Panc1 (cell line): Measurements from ENCODE around the gene FOXO1. TPM values are rescaled to one million over a fixed set of nuclear protein-coding genes. Genes with fewer than 3 reads are reported as not detected.

Source experiments
- ATAC-seq: fragments of 200-7000 bp; cut with Tn5 transposase; 2 replicates; pipeline ENCODE4 v1.9.1; 2020; ENCODE audit warnings: mild to moderate bottlenecking, moderate library complexity
- BruUV-seq: library from RNA; stranded (reverse); fragments of 400-500 nt; replicated peaks from 2 replicates; lab custom pipeline; 2021; lab: Mats Ljungman, UMichigan
- CTCF ChIA-PET: fragments of 300-600 bp; sonication (Branson Sonifier 250); formaldehyde crosslinking; loops from one replicate; lab custom pipeline; 2022; ENCODE audit warnings: antibody characterized with exemption; lab: Charles Lee
- POLR2A ChIA-PET: fragments of 300-600 bp; sonication (Branson Sonifier 250); formaldehyde crosslinking; loops from one replicate; lab custom pipeline; 2022; ENCODE audit warnings: antibody characterized with exemption; lab: Charles Lee
- DNase-seq: peaks from one replicate; pipeline ENCODE4 v3.0.0-alpha.2; 2010; ENCODE audit warnings: low read depth, low spot score
- H3K27ac ChIP-seq: 2 replicates; pipeline ENCODE4 v1.5.1; 2011; ENCODE audit warnings: mild to moderate bottlenecking, low read length, inconsistent platforms
- H3K27me3 ChIP-seq: fragments of 200-500 bp; sonication (Bioruptor generic); 2 replicates; pipeline ENCODE4 v1.6.0; 2014; ENCODE audit warnings: low read length, inconsistent platforms; ENCODE audit not compliant: control insufficient read depth, insufficient read depth
- H3K36me3 ChIP-seq: fragments of 200-500 bp; sonication (Bioruptor generic); 2 replicates; pipeline ENCODE4 v1.5.1; 2014; ENCODE audit warnings: inconsistent platforms, mild to moderate bottlenecking, low read length, moderate library complexity; ENCODE audit not compliant: control insufficient read depth, insufficient read depth
- H3K4me1 ChIP-seq: 2 replicates; pipeline ENCODE4 v1.5.1; 2011; ENCODE audit warnings: inconsistent platforms, mild to moderate bottlenecking, low read length, moderate library complexity; ENCODE audit not compliant: control insufficient read depth, insufficient read depth
- H3K4me3 ChIP-seq, 2 experiments: 2 replicates each; pipeline ENCODE4 v1.5.1; 2011 to 2012; ENCODE audit warnings: low read depth in 2 of 2, low read length in 2 of 2, mild to moderate bottlenecking in 2 of 2, inconsistent platforms in 1 of 2, moderate library complexity in 1 of 2
- H3K9me3 ChIP-seq: fragments of 200-500 bp; sonication (Bioruptor generic); 2 replicates; pipeline ENCODE4 v1.5.1; 2014; ENCODE audit warnings: low read depth, mild to moderate bottlenecking, inconsistent platforms, low read length, moderate library complexity; ENCODE audit not compliant: control insufficient read depth, insufficient read depth
- POLR2AphosphoS5 ChIP-seq: IDR thresholded peaks from 2 replicates; pipeline ENCODE4 v1.6.1; 2012; ENCODE audit warnings: mild to moderate bottlenecking, low read depth, low read length, moderate library complexity
- SIN3A ChIP-seq: IDR thresholded peaks from 2 replicates; pipeline ENCODE4 v1.6.1; 2012; ENCODE audit warnings: low read depth, mild to moderate bottlenecking, low read length, moderate library complexity, borderline replicate concordance; ENCODE audit not compliant: insufficient read depth
- TCF7L2 ChIP-seq: IDR thresholded peaks from 2 replicates; pipeline ENCODE4 v1.6.1; 2011; ENCODE audit warnings: mild to moderate bottlenecking, low read depth, low read length, inconsistent platforms
- in situ Hi-C: cut with HindIII; loops from 2 replicates; pipeline ENCODE4 v1.10.0; 2016; ENCODE audit warnings: low sequenced_read_pairs, low pct_unique_long_range_greater_than_20kb
- intact Hi-C: fragments of 100-400 bp; cut with micrococcal nuclease; formaldehyde crosslinking; loops from one replicate; pipeline ENCODE4 v1.10.0; 2022; ENCODE audit not compliant: unreplicated experiment
- total RNA-seq: library from RNA; stranded (reverse); gene quantifications from one replicate; pipeline ENCODE4 v1.2.1, GENCODE V29; 2021; ENCODE audit not compliant: unreplicated experiment
- TF ChIP-seq, protein P1 (sequence below): fragments of 450-650 bp; IDR thresholded peaks from 2 replicates; pipeline ENCODE4 v1.5.1; 2017; ENCODE audit warnings: mild to moderate bottlenecking
- TF ChIP-seq, protein P2 (sequence below), 2 experiments: IDR thresholded peaks; 2 replicates each; pipeline ENCODE4 v1.6.1; 2011 to 2012; ENCODE audit warnings: low read depth in 2 of 2, control low read depth in 1 of 2, low read length in 1 of 2, mild to moderate bottlenecking in 1 of 2, moderate library complexity in 1 of 2; ENCODE audit not compliant: insufficient read depth in 1 of 2

FOXO1 gene
- total RNA-seq, 1 experiment from 2014 or later = 2.1 TPM

DNA sequence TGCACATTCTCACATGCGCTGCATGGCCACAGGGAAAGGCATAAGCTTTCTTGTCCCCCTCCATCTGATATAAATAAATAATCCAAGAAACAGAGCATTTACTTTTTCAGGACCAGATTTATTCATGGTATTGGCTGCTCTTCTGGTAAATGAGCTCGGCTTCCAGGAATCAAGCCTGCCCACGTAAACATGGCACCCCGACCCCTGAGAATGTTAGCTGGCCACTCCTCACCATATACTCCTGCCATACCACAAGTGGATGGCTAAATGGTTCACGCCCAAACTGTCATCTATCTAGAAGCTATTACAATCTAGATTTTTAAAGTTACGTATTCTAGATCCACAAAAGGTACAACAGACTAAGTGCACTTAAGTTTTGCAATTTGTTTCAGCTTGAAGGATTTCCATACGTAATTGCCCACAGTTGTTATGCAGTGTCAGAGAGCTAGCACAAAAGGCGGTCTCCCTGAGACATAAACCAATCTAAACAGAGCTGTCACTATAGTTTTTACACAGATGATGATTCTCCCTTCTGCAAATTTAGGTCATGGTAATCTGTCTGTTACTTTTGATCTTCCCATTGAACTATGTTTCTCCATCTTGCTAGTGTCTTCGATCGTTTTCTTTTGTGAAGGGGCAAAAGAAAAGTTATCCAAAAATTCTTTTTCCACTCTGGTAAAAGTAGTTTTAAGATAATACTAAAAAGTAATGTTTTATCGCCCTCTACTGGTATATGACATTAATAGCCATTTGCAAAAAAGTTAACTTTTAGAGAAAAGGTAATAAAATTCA is 16.2 kb upstream of the FOXO1 start:
- no peak for ATAC-seq
- CTCF ChIA-PET = interaction anchor here (1.0 kb wide), 1 partner anchor 14 kb away, joined by 3 read pairs; no protein-coding TSS in a partner anchor

DNA sequence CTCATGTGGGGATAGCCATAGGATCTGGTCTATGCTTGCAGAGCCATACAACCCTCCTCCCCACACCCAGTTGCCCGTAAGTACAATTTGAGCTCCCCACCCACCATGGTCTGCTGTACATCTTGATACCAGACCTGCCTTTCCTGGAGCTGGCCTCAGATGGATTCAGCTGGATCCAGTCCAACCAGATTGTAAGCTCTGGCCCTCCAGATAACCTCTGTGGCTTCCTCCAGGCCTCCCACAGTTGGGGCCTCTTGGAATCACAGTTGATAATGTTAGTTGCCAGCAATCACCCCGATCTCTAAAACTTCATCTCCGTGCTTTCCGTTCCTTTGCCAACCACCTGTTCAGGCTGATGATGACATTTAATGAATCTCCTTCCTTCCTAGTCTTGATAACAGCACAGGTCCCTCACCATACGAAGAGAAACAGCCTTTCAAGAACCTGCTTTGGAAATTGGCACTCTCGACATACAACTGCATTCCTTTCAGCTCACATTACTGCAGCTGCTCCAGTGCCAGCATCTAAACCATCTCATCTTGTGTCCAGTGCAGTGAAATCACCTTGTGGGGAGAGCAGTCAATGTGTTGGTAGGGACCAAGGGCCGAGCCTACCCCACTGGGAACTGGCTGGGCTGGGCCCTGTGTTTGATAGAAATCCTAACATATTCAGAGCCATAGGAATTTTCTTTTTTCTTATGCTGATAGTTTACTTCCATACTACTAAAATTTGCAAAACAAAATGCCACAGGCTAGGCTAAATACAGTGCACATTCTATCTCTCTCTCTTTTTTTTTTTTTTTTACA is 15.1 kb upstream of the FOXO1 start:
- H3K4me3 ChIP-seq = no peak overlapping the region
- no peaks in the 10 kb centered on the region for H3K9me3 ChIP-seq
- no peak for DNase-seq
- no peaks in the 10 kb centered on the region for H3K4me1 ChIP-seq
- H3K36me3 ChIP-seq = no peaks in the 10 kb centered on the region
- TF ChIP-seq TCF7L2 = no peak
- intact Hi-C loops (loop anchor here (5.0 kb wide), 2 partner anchors 614 to 999 kb away; no protein-coding TSS in a partner anchor), in situ Hi-C loops (no loop called here)
- ChIA-PET CTCF (no interaction called here), POLR2A (no interaction called here)
- H3K27ac ChIP-seq = no peak overlapping the region
- H3K27me3 ChIP-seq = no peaks in the 10 kb centered on the region
- no TSS peak for BruUV-seq
- no peak for ATAC-seq

More for the DNA sequence above, 16.2 kb upstream of the FOXO1 start:
- H3K4me3 ChIP-seq = no peak overlapping the region
- no peaks in the 10 kb centered on the region for H3K27me3 ChIP-seq
- no peaks in the 10 kb centered on the region for H3K4me1 ChIP-seq
- no peak for DNase-seq
- POLR2A ChIA-PET = no interaction called here
- BruUV-seq = no TSS peak
- H3K9me3 ChIP-seq = no peaks in the 10 kb centered on the region
- intact Hi-C loops = loop anchor here (5.0 kb wide), 2 partner anchors 615 to 1000 kb away; no protein-coding TSS in a partner anchor
- TF ChIP-seq SIN3A (no peak), POLR2AphosphoS5 (no peak), TCF7L2 (no peak)
- TF ChIP-seq, protein P1, sequence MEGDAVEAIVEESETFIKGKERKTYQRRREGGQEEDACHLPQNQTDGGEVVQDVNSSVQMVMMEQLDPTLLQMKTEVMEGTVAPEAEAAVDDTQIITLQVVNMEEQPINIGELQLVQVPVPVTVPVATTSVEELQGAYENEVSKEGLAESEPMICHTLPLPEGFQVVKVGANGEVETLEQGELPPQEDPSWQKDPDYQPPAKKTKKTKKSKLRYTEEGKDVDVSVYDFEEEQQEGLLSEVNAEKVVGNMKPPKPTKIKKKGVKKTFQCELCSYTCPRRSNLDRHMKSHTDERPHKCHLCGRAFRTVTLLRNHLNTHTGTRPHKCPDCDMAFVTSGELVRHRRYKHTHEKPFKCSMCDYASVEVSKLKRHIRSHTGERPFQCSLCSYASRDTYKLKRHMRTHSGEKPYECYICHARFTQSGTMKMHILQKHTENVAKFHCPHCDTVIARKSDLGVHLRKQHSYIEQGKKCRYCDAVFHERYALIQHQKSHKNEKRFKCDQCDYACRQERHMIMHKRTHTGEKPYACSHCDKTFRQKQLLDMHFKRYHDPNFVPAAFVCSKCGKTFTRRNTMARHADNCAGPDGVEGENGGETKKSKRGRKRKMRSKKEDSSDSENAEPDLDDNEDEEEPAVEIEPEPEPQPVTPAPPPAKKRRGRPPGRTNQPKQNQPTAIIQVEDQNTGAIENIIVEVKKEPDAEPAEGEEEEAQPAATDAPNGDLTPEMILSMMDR = peak; percentile 62; the same call in 1 of the 2 replicates
- TF ChIP-seq, protein P2, sequence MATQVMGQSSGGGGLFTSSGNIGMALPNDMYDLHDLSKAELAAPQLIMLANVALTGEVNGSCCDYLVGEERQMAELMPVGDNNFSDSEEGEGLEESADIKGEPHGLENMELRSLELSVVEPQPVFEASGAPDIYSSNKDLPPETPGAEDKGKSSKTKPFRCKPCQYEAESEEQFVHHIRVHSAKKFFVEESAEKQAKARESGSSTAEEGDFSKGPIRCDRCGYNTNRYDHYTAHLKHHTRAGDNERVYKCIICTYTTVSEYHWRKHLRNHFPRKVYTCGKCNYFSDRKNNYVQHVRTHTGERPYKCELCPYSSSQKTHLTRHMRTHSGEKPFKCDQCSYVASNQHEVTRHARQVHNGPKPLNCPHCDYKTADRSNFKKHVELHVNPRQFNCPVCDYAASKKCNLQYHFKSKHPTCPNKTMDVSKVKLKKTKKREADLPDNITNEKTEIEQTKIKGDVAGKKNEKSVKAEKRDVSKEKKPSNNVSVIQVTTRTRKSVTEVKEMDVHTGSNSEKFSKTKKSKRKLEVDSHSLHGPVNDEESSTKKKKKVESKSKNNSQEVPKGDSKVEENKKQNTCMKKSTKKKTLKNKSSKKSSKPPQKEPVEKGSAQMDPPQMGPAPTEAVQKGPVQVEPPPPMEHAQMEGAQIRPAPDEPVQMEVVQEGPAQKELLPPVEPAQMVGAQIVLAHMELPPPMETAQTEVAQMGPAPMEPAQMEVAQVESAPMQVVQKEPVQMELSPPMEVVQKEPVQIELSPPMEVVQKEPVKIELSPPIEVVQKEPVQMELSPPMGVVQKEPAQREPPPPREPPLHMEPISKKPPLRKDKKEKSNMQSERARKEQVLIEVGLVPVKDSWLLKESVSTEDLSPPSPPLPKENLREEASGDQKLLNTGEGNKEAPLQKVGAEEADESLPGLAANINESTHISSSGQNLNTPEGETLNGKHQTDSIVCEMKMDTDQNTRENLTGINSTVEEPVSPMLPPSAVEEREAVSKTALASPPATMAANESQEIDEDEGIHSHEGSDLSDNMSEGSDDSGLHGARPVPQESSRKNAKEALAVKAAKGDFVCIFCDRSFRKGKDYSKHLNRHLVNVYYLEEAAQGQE (IDR thresholded peaks at IDR 0.05; ENCODE audit: insufficient read depth in 1 of 2, low read depth in 2 of 2, low read length in 1 of 2) = no peak
- in situ Hi-C loops = no loop called here
- no peak overlapping the region for H3K27ac ChIP-seq
- H3K36me3 ChIP-seq = no peaks in the 10 kb centered on the region
